Measurements from ENCODE around the gene OTOP3.

GRCh38 chr17:74943808-74944522, 8.3 kb downstream of the OTOP3 start:
- TF ChIP-seq POLR2A (IDR thresholded peaks at IDR 0.05), result no peak
- no peak for TF ChIP-seq CTCF (IDR thresholded peaks at IDR 0.05)
- no peak for TF ChIP-seq EP300 (IDR thresholded peaks at IDR 0.05)
- no peak for TF ChIP-seq POLR2AphosphoS5 (IDR thresholded peaks at IDR 0.05)
